ENCODE data around the gene CLEC19A.

Gene CLEC19A

DNA sequence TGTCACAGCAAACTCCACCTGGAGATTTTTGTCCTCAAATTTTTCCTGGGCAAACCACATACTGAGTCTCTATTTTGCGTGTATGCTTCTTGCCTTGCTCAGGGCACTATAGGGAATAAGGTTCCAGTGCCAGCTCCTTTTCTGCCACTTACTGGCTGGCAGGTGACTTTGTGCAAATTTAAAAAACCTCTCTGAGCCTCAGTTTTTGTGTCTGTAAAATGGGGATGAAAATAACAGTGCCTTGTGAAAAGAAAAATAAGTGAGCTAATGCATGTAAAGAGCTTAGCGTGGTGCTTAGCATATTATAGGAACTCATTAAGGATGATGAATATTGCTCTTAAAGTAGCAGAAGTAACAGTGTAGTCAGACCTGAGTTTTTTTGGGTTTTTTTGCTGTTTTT is 19.9 kb downstream of the CLEC19A start:
- no peak for DNase-seq (ENCODE audit: extremely low read depth, low read depth)
- TF ChIP-seq, protein P1, sequence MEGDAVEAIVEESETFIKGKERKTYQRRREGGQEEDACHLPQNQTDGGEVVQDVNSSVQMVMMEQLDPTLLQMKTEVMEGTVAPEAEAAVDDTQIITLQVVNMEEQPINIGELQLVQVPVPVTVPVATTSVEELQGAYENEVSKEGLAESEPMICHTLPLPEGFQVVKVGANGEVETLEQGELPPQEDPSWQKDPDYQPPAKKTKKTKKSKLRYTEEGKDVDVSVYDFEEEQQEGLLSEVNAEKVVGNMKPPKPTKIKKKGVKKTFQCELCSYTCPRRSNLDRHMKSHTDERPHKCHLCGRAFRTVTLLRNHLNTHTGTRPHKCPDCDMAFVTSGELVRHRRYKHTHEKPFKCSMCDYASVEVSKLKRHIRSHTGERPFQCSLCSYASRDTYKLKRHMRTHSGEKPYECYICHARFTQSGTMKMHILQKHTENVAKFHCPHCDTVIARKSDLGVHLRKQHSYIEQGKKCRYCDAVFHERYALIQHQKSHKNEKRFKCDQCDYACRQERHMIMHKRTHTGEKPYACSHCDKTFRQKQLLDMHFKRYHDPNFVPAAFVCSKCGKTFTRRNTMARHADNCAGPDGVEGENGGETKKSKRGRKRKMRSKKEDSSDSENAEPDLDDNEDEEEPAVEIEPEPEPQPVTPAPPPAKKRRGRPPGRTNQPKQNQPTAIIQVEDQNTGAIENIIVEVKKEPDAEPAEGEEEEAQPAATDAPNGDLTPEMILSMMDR (IDR thresholded peaks at IDR 0.05; ENCODE audit: low read depth, low read length): no peak

- DNase-seq (ENCODE audit: extremely low read depth, low read depth): no peak
- TF ChIP-seq, protein P1 (IDR thresholded peaks at IDR 0.05; ENCODE audit: low read depth, low read length): no peak
Observed at GRCh38 chr16:19307587-19308241, 22.2 kb downstream of the CLEC19A start.

DNA sequence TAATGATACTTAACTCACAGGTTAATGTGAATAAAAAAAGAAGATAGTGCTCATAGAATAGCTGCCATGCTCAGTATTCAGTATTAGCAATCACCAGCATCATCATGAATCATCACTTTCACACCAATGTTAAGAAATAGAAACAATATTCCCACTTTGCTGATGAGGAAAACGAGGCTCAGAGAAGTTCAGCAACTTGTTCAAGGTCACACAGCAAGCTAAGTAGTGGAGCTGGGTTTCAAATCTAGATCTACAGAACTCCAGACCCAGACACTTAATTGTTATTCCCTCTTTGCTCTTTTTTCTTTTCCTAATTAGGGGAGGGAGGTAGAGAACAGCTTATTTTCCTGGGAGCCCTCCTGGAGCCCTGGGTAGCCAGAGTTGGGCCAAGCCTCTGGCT is 22.9 kb downstream of the CLEC19A start:
- DNase-seq (ENCODE audit: extremely low read depth, low read depth): no peak
- TF ChIP-seq, protein P1 (IDR thresholded peaks at IDR 0.05; ENCODE audit: low read depth, low read length): no peak

- TF ChIP-seq, protein P1 (IDR thresholded peaks at IDR 0.05; ENCODE audit: low read depth, low read length): no peak
- no peak for DNase-seq (ENCODE audit: extremely low read depth, low read depth)
Observed at GRCh38 chr16:19309178-19309577, 23.6 kb downstream of the CLEC19A start.

- DNase-seq (ENCODE audit: extremely low read depth, low read depth): no peak
- TF ChIP-seq, protein P1 (IDR thresholded peaks at IDR 0.05; ENCODE audit: low read depth, low read length): no peak
Observed at GRCh38 chr16:19314718-19315425, 29.3 kb downstream of the CLEC19A start.

GRCh38 chr16:19315889-19316433 is 30.4 kb downstream of the CLEC19A start:
- no peak for DNase-seq (ENCODE audit: extremely low read depth, low read depth)

More at GRCh38 chr16:19315889-19316433, 30.4 kb downstream of the CLEC19A start:
- TF ChIP-seq, protein P1 (IDR thresholded peaks at IDR 0.05; ENCODE audit: low read depth, low read length): no peak
